Measurements from ENCODE around the gene SCAF4. TPM values are rescaled to one million over a fixed set of nuclear protein-coding genes. Genes with fewer than 3 reads are reported as not detected.

The SCAF4 gene
- total RNA-seq, 4 donors from 2014 or later = 23.6 to 41.5 (median 29.3) TPM

DNA sequence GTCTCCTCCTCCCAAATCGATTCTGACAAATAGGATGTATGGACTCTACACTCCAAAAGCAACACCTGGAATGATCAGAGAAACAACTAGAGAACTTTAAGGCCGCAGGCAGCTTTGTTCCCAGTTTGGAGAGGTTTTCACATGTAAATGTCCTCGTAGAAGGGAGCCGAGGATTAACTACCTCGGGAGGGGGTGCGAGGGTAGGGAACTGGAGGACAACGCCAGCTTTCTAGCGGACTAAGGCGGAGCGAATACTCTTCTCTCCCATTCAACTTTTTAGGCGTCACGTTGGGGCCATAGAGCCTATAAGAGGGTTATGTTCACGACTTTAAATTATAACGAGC, 1.2 kb downstream of the SCAF4 start:
- peak overlapping the region; percentile 99 for H3K27ac ChIP-seq
- H3K36me3 ChIP-seq = peaks cover 2% of the 10 kb centered on the region
- WGBS = under 1% methylated on average over 14 of the region's 14 CpGs
- no peak for DNase-seq (ENCODE audit: low spot score in 2 of 2)
- H3K4me3 ChIP-seq = peak overlapping the region; percentile 100
- H3K9me3 ChIP-seq = no peaks in the 10 kb centered on the region
- no peaks in the 10 kb centered on the region for H3K27me3 ChIP-seq
- TF ChIP-seq POLR2AphosphoS5 (IDR thresholded peaks at IDR 0.05) = no peak
- no peak for TF ChIP-seq EP300 (IDR thresholded peaks at IDR 0.05)
- TF ChIP-seq POLR2A (IDR thresholded peaks at IDR 0.05) = no peak
- no peak for TF ChIP-seq CTCF (IDR thresholded peaks at IDR 0.05)
- peaks cover 61% of the 10 kb centered on the region for H3K4me1 ChIP-seq

DNA sequence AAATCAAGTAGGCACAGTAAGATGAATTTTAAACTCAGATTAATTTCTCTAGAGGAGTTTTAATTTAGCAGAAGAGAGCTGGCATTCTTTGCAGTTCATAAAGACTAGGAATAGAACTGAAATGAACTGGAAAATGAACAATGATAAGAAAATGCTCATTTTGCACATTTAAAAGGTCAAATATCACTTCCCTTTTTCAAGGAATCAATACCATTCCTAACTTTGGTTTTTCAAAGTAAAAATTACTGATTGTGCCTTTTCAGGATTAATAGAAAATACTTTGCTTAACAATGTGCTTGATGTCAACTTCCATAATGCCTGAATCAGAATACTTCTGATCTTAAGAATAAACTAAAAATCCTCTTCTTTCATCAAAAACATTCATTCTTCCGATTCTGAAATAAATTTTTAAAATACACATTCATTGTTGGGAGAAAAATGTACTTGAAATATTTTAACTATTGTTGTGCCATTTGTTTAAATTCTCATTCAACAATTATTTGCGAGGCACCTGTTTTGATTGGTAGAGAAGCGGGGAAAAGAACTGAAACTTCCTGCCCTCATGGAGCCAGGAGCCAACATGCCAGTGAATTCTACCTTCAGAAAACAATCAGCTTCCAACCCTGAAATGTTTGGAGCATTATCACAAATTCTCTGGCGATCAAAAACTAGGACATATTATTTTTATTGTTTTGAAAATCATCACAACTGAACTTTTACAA, 2.1 kb downstream of the SCAF4 start:
- H3K36me3 ChIP-seq = peaks cover 2% of the 10 kb centered on the region

DNA sequence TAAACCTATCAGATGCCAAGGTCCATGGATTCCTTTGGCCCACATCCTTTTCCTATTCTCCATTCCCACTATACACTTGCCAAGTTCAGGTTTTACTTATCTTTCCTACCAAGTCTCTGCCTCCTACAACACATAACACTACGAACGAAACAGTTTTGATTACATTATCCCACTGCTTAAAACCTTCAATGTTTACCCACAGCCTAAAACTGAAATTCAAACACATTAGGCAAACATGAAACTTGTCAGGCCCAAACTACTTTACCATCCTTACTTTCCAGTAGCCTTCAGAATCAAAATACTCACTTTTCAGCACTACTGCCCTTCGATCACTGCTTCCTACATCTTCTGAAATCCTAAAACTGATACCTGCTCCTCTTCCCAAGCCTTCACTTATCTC, 3.0 kb downstream of the SCAF4 start:
- Histone ChIP-seq H3K27me3 (no peaks in the 10 kb centered on the region), H3K4me1 (peaks cover 62% of the 10 kb centered on the region), H3K4me3 (no peak overlapping the region), H3K27ac (no peak overlapping the region), H3K36me3 (peaks cover 2% of the 10 kb centered on the region), H3K9me3 (no peaks in the 10 kb centered on the region)
- no peak for TF ChIP-seq EP300 (IDR thresholded peaks at IDR 0.05)
- no peak for TF ChIP-seq POLR2A (IDR thresholded peaks at IDR 0.05)
- no peak for TF ChIP-seq CTCF (IDR thresholded peaks at IDR 0.05)
- no peak for TF ChIP-seq POLR2AphosphoS5 (IDR thresholded peaks at IDR 0.05)
- no peak for DNase-seq (ENCODE audit: low spot score in 2 of 2)
- 87% methylated on average over 3 of the region's 3 CpGs for WGBS

More for the DNA sequence above, 2.1 kb downstream of the SCAF4 start:
- DNase-seq (ENCODE audit: low spot score in 2 of 2) = no peak
- H3K4me1 ChIP-seq = peaks cover 61% of the 10 kb centered on the region
- WGBS = 52% methylated on average over 4 of the region's 4 CpGs
- TF ChIP-seq POLR2A (IDR thresholded peaks at IDR 0.05) = no peak
- TF ChIP-seq EP300 (IDR thresholded peaks at IDR 0.05) = no peak
- TF ChIP-seq CTCF (IDR thresholded peaks at IDR 0.05) = no peak
- no peak for TF ChIP-seq POLR2AphosphoS5 (IDR thresholded peaks at IDR 0.05)
- H3K27ac ChIP-seq = no peak overlapping the region
- H3K4me3 ChIP-seq = peak overlapping the region; percentile 100
- no peaks in the 10 kb centered on the region for H3K27me3 ChIP-seq
- H3K9me3 ChIP-seq = no peaks in the 10 kb centered on the region

GRCh38 chr21:31728191-31728590, 3.7 kb downstream of the SCAF4 start:
- DNase-seq (ENCODE audit: low spot score in 2 of 2) = no peak
- 83% methylated on average over 2 of the region's 2 CpGs for WGBS
- H3K9me3 ChIP-seq = no peaks in the 10 kb centered on the region
- no peaks in the 10 kb centered on the region for H3K27me3 ChIP-seq
- peaks cover 2% of the 10 kb centered on the region for H3K36me3 ChIP-seq
- TF ChIP-seq CTCF (IDR thresholded peaks at IDR 0.05) (no peak), EP300 (IDR thresholded peaks at IDR 0.05) (no peak), POLR2AphosphoS5 (IDR thresholded peaks at IDR 0.05) (no peak), POLR2A (IDR thresholded peaks at IDR 0.05) (no peak)
- H3K4me3 ChIP-seq = no peak overlapping the region
- no peak overlapping the region for H3K27ac ChIP-seq
- H3K4me1 ChIP-seq = peaks cover 56% of the 10 kb centered on the region

DNA sequence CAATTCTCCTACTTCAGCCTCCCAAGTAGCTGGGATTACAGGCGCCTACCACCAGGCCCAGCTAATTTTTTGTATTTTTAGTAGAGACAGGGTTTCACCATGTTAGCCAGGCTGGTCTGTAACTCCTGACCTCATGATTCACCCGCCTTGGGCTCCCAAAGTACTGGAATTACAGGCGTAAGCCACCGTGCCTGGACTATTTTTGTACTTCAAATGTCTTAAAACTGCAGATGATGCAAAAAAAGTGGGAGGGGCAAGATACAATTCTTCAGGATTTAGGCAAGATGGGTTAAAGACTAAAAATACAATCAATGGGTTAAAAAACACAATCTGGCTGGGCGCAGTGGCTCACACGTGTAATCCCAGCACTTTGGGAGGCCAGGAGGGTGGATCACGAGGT, 4.7 kb downstream of the SCAF4 start:
- peaks cover 47% of the 10 kb centered on the region for H3K4me1 ChIP-seq
- H3K9me3 ChIP-seq = no peaks in the 10 kb centered on the region
- no peaks in the 10 kb centered on the region for H3K27me3 ChIP-seq
- peaks cover 2% of the 10 kb centered on the region for H3K36me3 ChIP-seq
- 75% methylated on average over 7 of the region's 7 CpGs for WGBS
- DNase-seq (ENCODE audit: low spot score in 2 of 2) = no peak
- H3K27ac ChIP-seq = no peak overlapping the region
- TF ChIP-seq EP300 (IDR thresholded peaks at IDR 0.05) (no peak), CTCF (IDR thresholded peaks at IDR 0.05) (no peak), POLR2AphosphoS5 (IDR thresholded peaks at IDR 0.05) (no peak), POLR2A (IDR thresholded peaks at IDR 0.05) (no peak)
- H3K4me3 ChIP-seq = no peak overlapping the region
